ENCODE measurements around the gene NDUFA7.

DNA sequence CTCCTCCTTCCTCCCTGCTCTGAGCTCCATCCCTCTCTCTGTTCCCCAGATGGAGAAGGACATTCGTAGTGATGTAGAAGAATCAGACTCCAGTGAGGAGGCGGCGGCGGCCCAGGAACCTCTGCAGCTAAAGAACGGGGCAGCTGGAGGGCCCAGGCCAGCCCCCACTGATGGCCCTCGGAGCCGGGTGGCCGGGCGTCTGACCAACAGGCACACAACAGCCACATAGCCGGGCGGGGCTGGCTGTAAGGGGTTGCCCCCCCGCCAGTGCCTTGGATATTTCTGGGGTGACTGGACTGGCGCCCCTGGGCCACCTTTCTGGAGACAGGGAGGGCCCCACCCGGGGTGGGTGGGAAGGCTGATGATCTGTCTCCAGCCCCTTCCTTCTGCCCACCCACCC is 59.3 kb downstream of the NDUFA7 start:
- TF ChIP-seq FOXM1 (IDR thresholded peaks at IDR 0.05; ENCODE audit: borderline replicate concordance), result no peak
- no peak for TF ChIP-seq SP1 (IDR thresholded peaks at IDR 0.05)
- no peak for TF ChIP-seq BHLHE40 (IDR thresholded peaks at IDR 0.05; ENCODE audit: borderline replicate concordance)
- no peak for TF ChIP-seq ZNF384 (IDR thresholded peaks at IDR 0.05)
